Bone marrow (tissue), 2 donors: Measurements from ENCODE around the gene MORN3.

Experiments used
- DNase-seq, 2 donors: peaks; one replicate each; lab custom pipeline; 2025; lab: John Stamatoyannopoulos, UW

MORN3 gene

DNA sequence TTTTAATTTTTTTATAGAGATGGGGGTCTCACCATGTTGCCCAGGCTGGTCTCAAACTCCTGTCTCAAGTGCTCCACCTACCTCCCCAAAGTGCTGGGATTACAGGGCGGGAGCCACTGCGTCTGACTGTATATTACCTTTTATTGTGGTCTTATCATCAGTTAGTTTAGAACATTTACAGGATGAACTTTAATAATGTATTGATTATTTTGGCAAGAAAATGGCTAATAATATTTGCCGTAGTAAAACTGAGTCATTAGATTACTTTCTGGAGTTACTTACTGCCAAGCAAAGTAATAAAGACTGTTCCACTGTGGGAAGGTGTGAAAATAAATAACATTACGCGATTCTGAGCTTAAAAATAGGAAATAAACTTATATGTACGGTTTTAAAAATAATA is 66.7 kb downstream of the MORN3 start:
- no peak for DNase-seq

DNA sequence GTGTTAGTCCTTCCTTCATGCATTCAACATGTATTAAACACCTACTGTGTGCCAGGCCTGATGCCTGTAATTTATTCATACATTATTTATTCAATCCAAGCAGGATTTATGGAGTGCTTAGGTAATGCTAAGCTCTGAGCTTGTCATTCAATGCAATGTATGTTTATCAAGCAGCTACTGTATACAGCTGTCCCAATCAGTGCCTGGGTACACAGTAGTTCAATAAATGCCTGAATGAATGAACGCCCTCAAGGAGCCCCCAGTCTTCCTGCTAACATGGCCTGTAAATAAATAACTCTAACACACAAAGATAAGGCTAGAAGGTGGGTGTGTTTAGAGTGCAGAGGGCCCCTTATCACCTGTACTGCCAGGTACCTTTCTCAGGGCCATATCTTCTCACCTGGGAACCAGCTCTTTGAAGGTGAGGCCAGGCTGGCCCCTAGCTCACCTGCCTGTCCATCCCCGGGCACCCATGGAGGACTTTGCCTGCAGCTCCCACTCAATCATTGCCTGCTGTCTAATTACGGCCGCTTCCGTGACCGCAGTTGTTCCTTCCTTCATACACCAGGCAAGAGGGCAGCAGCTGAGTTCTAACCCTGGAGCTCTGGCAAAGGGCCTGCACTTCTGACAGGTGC is 68.6 kb downstream of the MORN3 start:
- no peak for DNase-seq
